ENCODE results near the gene PRR29.
"Not testable (repeated sequence)": the region's sequence is repeated elsewhere in the genome, so short reads cannot be mapped to it uniquely, and the experiment has no call there.

Gene PRR29

GRCh38 chr17:63997341-63998048 is 656 bp upstream of the PRR29 start:
- no peak for DNase-seq (ENCODE audit: low read depth)

- DNase-seq (ENCODE audit: low read depth) = no peak
Observed at GRCh38 chr17:63998721-63999679, 849 bp downstream of the PRR29 start.

GRCh38 chr17:63999680-64000531 is 1.8 kb downstream of the PRR29 start:
- DNase-seq (ENCODE audit: low read depth) = no peak

- DNase-seq (ENCODE audit: low read depth) = no peak
Observed at GRCh38 chr17:64001091-64001579, 3.0 kb downstream of the PRR29 start.

- no peak for DNase-seq (ENCODE audit: low read depth)
Observed at GRCh38 chr17:64001763-64002529, 3.8 kb downstream of the PRR29 start.

- no peak for DNase-seq (ENCODE audit: low read depth)
Observed at GRCh38 chr17:64002658-64003525, 4.7 kb downstream of the PRR29 start.

- no peak for DNase-seq (ENCODE audit: low read depth)
Observed at GRCh38 chr17:64003526-64004121, 5.5 kb downstream of the PRR29 start.

- no peak for DNase-seq (ENCODE audit: low read depth)
Observed at GRCh38 chr17:64004218-64004770, 6.1 kb downstream of the PRR29 start.

GRCh38 chr17:64004903-64005733 is 7.0 kb downstream of the PRR29 start:
- no peak for DNase-seq (ENCODE audit: low read depth)

GRCh38 chr17:64005734-64006167 is 7.6 kb downstream of the PRR29 start:
- no peak for DNase-seq (ENCODE audit: low read depth)

GRCh38 chr17:64006361-64007088 is 8.4 kb downstream of the PRR29 start:
- no peak for DNase-seq (ENCODE audit: low read depth)

GRCh38 chr17:64007089-64007837 is 9.1 kb downstream of the PRR29 start:
- not testable (repeated sequence) for DNase-seq (ENCODE audit: low read depth)

GRCh38 chr17:64007838-64008282 is 9.7 kb downstream of the PRR29 start:
- DNase-seq (ENCODE audit: low read depth) = no peak

GRCh38 chr17:64008346-64008745 is 10.2 kb downstream of the PRR29 start:
- DNase-seq (ENCODE audit: low read depth) = no peak

GRCh38 chr17:64008830-64009229 is 10.7 kb downstream of the PRR29 start:
- no peak for DNase-seq (ENCODE audit: low read depth)

GRCh38 chr17:64009571-64010402 is 11.6 kb downstream of the PRR29 start:
- no peak for DNase-seq (ENCODE audit: low read depth)
